DMS53 treated with DMSO at 0.1 percent for 48 hours (cell line): ENCODE measurements around the gene AQP5.

Experiments used
- DNase-seq: peaks from one replicate; lab custom pipeline; 2025; ENCODE audit not compliant: unreplicated experiment; lab: John Stamatoyannopoulos, UW

The AQP5 gene

GRCh38 chr12:49961111-49961922 lies at the start of gene AQP5:
TSS of gene AQP5 (plus strand) at chr12:49961872. CDS start at chr12:49962018, 146 bp downstream.
- DNase-seq: no peak

DNA sequence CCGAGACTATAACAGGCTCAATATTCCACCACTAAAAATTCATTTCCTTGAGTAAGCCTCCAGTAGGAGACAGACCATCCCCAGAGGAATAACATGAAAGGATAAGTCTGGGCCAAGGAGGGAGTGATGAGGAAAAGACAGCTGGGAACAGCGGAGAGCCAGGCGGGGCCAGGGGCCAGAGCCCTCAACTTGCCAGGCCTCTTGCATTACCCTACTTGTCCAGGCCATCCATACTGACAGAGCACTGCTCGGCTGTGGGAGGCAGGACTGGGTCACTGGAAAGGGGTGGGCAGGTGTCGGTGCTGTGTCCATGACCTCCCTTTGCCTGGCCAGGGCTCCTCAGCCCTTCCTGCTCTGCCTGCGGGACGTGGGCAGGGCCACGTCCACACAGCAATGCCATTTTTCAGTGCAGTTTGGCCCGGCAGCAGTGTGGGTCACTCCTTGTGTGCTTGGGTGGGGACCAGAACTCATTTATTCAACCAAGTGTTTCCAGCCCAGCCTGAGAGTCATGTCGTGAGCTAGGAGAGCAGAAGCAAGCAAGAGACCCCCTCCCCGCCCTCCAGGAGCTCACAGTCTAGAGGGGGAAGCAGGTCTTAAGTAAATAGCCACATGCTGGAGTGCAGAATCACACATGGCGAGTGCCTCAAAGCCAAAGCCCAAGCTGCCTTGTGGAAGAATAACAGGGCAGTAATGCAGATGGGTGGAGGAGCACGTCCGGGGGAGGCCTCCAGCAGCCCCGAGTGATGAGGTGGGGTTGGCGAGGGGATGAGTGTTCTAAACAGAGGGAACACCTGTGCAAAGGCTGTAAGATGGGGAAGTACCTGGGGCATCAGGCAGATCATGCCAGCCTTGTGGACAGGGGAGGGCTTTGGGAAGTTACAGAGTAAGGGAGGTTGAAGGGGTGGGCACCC lies 49.1 kb upstream of the AQP5 start:
- no peak for DNase-seq

DNA sequence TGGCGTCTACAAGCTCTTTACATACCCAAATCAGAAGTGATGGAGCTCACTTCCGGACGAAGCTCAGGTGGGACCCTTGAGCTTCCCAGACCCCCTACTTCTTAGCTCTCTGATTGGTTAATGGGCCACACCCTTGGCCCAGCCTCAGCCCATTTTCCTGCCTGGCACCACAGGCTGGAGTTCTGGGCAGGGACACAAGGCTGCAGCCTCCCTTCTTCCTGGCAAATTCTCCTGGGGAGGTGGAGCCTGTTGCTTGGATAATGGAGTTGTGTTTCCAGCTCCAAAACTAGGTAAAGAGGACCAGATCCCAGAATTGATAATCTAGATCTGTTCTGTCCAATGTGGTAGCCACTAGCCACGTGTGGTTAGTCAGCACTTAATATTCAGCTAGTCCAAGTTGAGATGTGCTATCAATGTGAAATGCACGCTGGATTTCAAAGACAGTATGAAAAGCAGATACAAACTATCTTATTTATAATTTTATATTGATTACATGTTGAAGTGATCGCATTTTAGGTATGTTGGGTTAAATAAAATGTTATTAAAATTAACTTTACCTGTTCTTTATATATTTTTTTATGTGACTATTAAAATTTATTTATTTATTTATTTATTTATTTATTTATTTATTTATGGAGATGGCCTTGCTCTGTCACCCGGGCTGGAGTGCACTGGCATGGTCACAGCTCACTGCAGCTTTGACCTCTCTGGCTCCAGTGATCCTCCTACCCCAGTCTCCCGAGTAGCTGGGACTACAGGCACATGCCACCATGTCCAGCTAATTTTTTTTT lies 45.3 kb upstream of the AQP5 start:
- no peak for DNase-seq

DNA sequence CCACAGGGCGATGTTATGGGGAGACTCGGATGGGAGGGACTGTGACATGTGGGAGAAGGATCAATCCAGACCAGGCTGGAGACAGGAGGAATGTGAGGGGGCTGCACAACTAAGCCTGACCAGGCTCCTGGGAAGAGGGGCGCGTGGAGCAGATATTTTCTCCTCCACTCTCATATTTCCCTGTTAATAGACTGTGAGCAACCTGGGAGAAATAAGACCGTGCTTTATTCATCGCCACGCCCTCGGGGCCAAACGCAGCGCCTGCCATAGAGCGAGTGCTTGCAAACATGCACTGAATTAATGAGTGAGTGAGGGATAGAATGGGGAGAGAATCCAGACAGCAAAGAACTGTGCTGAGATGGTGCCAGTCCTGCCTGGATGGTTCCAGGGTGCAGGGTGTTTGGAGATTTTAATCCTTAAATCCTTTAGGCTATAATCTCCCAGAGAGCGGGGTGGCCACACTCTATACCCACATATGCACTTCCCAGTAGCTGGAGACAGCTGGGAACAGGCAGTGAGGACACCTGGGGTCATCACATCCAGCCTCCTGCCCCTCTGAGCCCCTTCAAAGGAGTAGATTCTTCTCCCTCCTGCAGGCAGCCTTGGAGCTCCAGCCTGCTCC lies 44.4 kb upstream of the AQP5 start:
- no peak for DNase-seq

DNA sequence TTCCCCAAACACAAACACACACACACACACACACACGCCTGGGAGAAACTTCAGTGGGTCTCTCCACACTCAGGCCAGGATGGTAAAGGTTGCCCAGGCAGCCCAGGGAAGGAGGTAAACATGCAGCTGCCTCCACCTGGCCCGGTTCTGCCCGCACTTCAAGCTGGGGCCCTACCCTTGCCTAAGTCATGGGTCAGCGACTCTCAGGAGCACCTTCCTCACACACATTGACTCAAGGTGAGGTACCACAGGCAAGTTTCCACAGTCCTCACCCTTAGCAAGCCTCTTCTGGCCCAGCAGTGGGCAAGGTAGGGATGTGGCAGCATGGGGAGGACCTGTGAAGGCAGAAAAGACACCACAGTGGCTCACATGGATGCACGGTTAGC lies 43.9 kb upstream of the AQP5 start:
- no peak for DNase-seq

GRCh38 chr12:49920241-49920914 lies 41.3 kb upstream of the AQP5 start:
- no peak for DNase-seq

DNA sequence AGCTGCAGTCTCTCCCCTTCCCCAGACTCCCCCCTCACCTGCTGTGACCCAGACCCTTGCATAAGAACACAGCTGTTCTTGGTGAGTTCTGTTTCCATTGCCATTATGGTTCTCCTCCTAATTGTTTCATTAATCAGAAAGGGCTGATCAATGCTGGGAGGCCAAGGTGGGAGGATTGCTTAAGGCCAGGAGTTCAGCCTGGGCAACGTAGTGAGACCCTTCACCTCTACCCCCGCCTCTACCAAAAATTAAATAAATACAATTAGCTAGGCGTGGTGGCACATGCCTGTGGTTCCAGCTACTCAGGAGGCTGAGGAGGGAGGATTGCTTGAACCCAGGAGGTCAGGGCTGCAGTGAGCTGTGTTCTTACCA lies 40.8 kb upstream of the AQP5 start:
- DNase-seq: no peak

GRCh38 chr12:49921299-49921698 lies 40.4 kb upstream of the AQP5 start:
- no peak for DNase-seq

DNA sequence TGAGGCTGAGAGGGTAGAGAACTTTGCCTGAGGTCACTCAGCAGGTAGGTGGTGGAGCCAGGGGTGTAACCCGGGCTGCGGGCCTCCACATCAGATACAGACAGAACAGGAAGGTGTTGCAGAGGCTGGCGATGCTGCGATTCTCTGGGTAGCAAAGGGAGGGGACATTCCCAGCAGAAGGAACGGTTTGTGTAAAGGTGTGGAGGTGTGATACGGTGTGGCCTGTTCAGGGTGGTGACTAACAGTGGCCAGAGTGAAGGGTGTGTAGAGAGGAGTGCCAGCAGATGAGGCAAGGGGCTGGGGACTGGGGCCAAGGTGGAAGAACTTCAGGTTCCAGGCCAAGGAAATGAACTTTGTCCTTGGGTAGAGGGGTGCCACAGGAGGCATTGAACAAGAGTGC lies 39.7 kb upstream of the AQP5 start:
- no peak for DNase-seq

DNA sequence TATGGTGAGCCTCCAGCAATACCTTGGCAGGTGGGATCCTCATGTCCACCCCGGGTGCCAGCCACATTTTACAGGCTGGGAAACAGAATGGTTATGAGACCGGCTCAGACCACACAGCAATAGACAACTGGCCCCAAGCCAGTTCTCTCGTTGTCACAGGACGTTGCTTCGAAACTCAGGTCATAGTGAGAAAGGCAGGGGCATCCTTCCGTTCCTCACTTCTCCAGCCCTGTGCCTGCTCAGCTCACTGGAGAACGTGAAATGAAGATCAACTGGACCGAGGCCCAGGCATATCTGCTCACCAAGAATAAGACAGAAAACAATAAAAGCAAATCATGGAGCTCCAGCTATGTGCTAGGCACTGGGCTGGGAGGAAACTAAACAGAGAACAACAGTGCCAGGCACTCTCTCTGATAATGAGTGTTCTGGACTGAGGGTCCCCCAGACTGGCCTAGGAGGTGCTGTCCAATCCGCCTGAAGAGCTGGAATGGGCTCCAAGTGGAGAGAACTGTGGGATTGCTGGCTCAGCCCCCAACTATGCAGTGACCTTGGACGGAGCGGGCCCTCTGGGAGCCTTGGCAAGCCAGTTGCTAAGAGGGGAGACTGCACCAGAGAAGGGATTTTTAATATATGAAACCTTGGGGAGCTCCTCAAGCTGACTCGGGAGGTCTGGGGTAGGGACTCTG lies 39.2 kb upstream of the AQP5 start:
- DNase-seq: no peak

GRCh38 chr12:49923035-49923644 lies 38.5 kb upstream of the AQP5 start:
- no peak for DNase-seq

DNA sequence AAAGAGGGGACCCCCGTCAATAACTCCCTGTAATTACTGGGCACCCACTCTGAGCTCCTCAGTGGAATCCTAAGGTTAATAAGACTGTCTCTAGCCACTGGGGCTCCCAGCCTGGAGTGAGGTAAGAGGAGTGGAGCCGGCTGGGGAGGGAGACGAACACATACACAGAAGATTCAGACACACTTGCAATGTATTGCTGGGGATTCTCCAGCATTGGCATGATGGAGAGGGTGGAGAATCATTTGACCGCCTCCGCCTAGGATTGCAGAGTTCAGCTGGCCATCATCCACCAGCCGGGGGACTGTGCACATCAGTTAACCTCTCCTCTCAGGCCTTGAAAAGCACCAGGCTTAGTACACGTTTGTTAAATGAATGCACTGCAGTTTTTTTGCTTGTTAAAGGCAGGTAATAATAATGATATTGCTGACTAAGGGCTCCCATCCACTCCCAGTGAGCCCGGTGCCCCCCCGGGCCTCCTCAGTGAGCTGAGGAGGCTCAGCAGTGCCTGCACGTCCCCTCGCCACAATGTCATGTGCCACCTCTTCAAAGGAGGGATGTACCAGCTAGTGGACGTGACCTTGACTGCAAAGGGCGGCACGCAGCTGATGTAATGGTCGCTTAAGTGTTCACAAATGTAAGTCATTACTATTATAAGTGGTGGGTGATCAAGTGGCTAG lies 37.7 kb upstream of the AQP5 start:
- no peak for DNase-seq

GRCh38 chr12:49924628-49925246 lies 36.9 kb upstream of the AQP5 start:
- no peak for DNase-seq

- DNase-seq: no peak
Observed at GRCh38 chr12:49925433-49926204, 36.1 kb upstream of the AQP5 start.

- no peak for DNase-seq
Observed at GRCh38 chr12:49928471-49928870, 33.2 kb upstream of the AQP5 start.

DNA sequence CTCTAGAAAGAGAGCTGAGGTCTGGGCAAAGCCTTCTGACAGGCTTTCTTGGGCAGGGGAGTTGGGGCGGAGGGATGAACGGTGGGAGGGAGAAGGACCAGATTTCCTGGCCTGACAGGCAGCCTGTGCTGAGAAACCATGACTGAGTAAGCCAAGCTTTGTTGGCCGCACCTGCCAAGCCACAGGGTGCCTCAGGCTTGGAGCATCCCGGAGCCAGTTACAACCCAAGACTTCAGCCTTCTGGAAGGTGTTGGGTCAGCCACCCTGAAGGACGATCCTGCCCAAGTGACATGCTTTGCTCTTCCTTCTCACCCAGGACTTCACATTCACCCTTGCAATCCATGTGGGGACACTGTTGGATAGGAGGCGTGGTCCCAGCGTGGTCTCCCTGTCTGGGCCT lies 32.1 kb upstream of the AQP5 start:
- DNase-seq: no peak

GRCh38 chr12:49930515-49931288 lies 31.0 kb upstream of the AQP5 start:
- no peak for DNase-seq
